Activated CD8-positive, alpha-beta memory T cell treated with anti-CD3 and anti-CD28 coated beads for 36 hours (primary cell): ENCODE results near the gene CDH23. TPM values are rescaled to one million over a fixed set of nuclear protein-coding genes. Genes with fewer than 3 reads are reported as not detected.

ENCODE experiments used
- CTCF ChIA-PET: fragments of 350-600 bp; sonication (Branson Sonifier 250); formaldehyde crosslinking; loops from one replicate; lab custom pipeline; 2021; ENCODE audit warnings: antibody characterized with exemption; lab: Charles Lee
- POLR2A ChIA-PET: fragments of 350-600 bp; sonication (Branson Sonifier 250); formaldehyde crosslinking; loops from one replicate; lab custom pipeline; 2021; ENCODE audit warnings: antibody characterized with exemption; lab: Charles Lee
- total RNA-seq, 2 experiments: library from RNA; stranded (reverse); gene quantifications; one replicate each; pipeline ENCODE4 v1.2.3, GENCODE V29; 2021

Gene CDH23
- total RNA-seq, 2 experiments from 2014 or later, result 0.25 to 0.55 TPM

- POLR2A ChIA-PET, result no interaction called here
- CTCF ChIA-PET, result no interaction called here
Observed at GRCh38 chr10:71799608-71800453, 403.1 kb downstream of the CDH23 start.

DNA sequence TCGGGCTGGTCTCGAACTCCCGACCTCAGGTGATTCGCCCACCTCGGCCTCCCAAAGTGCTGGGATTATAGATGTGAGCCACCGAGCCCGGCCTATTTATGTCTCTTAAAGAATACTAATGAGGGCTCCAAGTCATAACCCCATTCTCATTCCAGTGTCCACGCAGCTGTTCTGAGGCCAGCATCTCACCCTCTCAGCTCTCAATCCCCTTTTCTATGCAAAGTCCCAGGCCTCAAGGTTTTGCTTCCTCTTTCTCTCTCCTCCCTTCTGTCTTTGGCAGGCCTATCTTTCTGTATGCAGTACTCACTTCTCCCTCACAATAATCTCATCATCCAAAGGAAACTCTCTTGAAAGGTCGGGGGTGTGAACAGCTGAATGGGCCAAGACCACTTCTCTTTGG, 404.6 kb downstream of the CDH23 start:
- POLR2A ChIA-PET, result no interaction called here
- CTCF ChIA-PET, result no interaction called here

GRCh38 chr10:71802235-71802634, 405.5 kb downstream of the CDH23 start:
- CTCF ChIA-PET, result no interaction called here
- POLR2A ChIA-PET, result no interaction called here

DNA sequence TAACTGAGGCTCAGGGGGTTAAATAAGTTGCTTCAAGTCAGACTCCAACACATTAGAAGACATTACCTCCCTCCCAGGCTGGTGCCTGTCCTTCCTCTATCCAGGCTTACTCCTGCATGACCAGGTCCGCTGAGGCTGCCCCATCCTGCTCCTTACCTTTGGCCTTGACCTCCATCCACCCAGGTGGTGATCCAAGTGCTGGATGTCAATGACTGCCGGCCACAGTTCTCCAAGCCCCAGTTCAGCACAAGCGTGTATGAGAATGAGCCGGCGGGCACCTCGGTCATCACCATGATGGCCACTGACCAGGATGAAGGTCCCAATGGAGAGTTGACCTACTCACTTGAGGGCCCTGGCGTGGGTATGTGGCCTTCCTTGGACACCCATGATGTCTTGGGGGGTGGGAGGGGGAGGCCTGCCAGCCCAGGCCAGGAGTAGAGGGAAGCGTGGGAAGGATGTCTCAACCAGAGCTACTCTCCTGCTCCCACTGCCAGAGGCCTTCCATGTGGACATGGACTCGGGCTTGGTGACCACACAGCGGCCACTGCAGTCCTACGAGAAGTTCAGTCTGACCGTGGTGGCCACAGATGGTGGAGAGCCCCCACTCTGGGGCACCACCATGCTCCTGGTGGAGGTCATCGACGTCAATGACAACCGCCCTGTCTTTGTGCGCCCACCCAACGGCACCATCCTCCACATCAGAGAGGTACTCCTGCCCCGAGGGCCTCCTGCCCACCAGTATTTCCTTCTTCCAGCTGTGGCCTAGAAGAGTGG, 406.2 kb downstream of the CDH23 start:
- ChIA-PET CTCF (interaction anchor here (0.7 kb wide), 1 partner anchor 97 kb away, joined by 6 read pairs; no protein-coding TSS in a partner anchor), POLR2A (interaction anchor here (0.7 kb wide), 1 partner anchor 179 kb away, joined by 4 read pairs; no protein-coding TSS in a partner anchor)

DNA sequence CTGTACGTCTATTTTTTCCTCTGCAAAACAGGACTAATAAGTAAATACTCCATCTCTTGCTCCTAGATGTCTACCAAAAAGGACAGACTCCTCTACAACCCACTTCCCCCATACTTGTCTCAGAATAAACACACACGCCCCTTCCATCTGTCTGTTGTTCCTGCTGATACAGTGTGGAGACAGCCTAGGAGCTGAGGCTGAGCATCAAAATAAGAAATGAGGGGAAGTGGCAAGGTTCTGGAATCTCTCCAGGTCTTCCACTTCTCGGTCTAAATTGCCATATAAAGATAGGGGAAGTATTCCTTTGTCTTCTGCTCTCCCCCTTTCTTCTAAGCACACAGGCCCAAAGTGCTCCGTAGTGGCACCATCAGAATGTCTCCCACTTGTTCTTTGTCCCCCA, 407.4 kb downstream of the CDH23 start:
- ChIA-PET POLR2A (interaction anchor here (0.7 kb wide), 1 partner anchor 180 kb away, joined by 4 read pairs; no protein-coding TSS in a partner anchor), CTCF (interaction anchor here (0.7 kb wide), 1 partner anchor 8 kb away, joined by 4 read pairs; no protein-coding TSS in a partner anchor)

DNA sequence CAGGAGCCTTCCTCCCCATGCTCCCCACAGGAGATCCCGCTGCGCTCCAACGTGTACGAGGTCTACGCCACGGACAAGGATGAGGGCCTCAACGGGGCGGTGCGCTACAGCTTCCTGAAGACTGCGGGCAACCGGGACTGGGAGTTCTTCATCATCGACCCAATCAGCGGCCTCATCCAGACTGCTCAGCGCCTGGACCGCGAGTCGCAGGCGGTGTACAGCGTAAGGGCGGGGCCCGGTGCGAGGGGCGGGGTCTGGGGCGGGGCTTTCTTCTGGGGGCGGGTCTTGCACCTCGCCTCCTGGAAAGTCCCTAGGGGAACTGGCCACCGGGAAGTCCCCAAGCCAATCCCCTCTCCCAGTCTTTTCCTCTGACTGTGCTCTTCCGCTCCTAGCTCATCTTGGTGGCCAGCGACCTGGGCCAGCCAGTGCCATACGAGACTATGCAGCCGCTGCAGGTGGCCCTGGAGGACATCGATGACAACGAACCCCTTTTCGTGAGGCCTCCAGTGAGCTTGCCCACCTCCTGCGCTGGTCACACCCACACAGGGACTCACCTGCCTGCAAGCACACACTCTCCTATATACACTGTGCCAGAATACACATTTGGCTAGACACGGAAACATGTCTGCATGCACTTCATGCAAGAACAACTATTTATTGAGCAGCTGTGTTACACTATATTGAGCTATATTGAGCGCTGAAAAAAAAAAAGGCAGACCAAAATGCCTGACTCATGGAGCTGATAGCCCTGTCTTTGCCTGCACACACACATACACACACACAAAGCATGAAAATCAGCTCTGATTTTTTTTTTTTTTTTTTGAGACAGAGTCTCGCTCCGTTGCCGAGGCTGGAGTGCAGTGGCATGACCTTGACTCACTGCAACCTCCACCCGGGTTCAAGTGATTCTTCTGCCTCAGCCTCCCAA, 409.3 kb downstream of the CDH23 start:
- ChIA-PET POLR2A (interaction anchor here (0.6 kb wide), 1 partner anchor 136 kb away, joined by 3 read pairs; no protein-coding TSS in a partner anchor), CTCF (interaction anchor here (1.5 kb wide), 1 partner anchor 109 kb away, joined by 3 read pairs; no protein-coding TSS in a partner anchor)

GRCh38 chr10:71806704-71807556, 410.2 kb downstream of the CDH23 start:
- ChIA-PET POLR2A (interaction anchor here (0.6 kb wide), 1 partner anchor 137 kb away, joined by 3 read pairs; no protein-coding TSS in a partner anchor), CTCF (interaction anchor here (1.5 kb wide), 1 partner anchor 110 kb away, joined by 3 read pairs; no protein-coding TSS in a partner anchor)

DNA sequence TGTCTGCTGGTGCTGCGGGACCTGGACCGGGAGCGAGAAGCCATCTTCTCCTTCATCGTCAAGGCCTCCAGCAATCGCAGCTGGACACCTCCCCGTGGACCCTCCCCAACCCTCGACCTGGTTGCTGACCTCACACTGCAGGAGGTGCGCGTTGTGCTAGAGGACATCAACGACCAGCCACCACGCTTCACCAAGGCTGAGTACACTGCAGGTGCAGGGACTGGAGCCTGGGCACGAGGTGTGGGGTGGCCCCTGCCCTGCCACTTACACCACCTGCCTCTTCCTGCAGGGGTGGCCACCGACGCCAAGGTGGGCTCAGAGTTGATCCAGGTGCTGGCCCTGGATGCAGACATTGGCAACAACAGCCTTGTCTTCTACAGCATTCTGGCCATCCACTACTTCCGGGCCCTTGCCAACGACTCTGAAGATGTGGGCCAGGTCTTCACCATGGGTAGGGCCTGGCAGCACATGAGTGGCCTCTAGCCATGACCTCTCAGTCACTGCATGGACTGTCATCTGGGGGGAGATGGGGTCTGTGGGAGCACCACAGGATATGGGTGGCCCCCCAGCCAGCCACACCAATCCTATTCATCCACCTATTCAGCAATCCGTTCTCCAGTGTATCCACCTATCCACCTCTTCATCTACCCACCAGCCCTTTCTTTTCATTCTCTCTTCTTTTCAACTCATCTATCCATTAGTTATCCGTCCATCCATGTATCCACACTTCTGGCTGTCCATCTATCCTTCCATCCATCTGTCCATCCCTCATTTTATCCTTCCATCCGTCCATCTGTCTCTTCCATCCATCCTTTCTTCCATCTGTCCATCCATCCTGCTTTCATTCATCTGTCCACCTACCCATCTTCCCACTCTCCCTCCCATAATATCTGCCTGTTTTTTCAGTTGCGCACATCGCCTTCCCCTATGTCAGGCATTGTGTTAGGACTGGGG, 411.1 kb downstream of the CDH23 start:
- POLR2A ChIA-PET, result no interaction called here
- CTCF ChIA-PET, result interaction anchor here (1.5 kb wide), 1 partner anchor 111 kb away, joined by 3 read pairs; no protein-coding TSS in a partner anchor

GRCh38 chr10:71809628-71810027, 412.9 kb downstream of the CDH23 start:
- ChIA-PET CTCF (no interaction called here), POLR2A (no interaction called here)

- CTCF ChIA-PET, result interaction anchor here (1.5 to 2.8 kb wide), 4 partner anchors 34 to 113 kb away, joined by 3 to 8 read pairs (median 6); no protein-coding TSS in a partner anchor
Observed at GRCh38 chr10:71810048-71810750, 413.5 kb downstream of the CDH23 start.

GRCh38 chr10:71811351-71811750, 414.6 kb downstream of the CDH23 start:
- ChIA-PET CTCF (interaction anchor here (0.6 to 2.8 kb wide), 17 partner anchors 7 to 547 kb away, joined by 3 to 10 read pairs (median 4); partner anchors contain the start of gene C10orf105), POLR2A (interaction anchor here (0.7 kb wide), 1 partner anchor 551 kb away, joined by 4 read pairs; no protein-coding TSS in a partner anchor)

More at GRCh38 chr10:71810048-71810750, 413.5 kb downstream of the CDH23 start:
- POLR2A ChIA-PET, result no interaction called here

GRCh38 chr10:71812016-71812912, 415.5 kb downstream of the CDH23 start:
- POLR2A ChIA-PET, result no interaction called here
- CTCF ChIA-PET, result interaction anchor here (0.6 to 2.8 kb wide), 15 partner anchors 8 to 413 kb away, joined by 3 to 10 read pairs (median 4); partner anchors contain the start of gene C10orf105

- POLR2A ChIA-PET, result no interaction called here
- CTCF ChIA-PET, result interaction anchor here (0.7 to 2.8 kb wide), 7 partner anchors 11 to 243 kb away, joined by 3 to 10 read pairs (median 6); no protein-coding TSS in a partner anchor
Observed at GRCh38 chr10:71812913-71813590, 416.3 kb downstream of the CDH23 start.

- ChIA-PET CTCF (interaction anchor here (1.4 to 2.8 kb wide), 2 partner anchors 107 to 111 kb away, joined by 3 to 9 read pairs; no protein-coding TSS in a partner anchor), POLR2A (no interaction called here)
Observed at GRCh38 chr10:71814922-71815411, 418.2 kb downstream of the CDH23 start.
